HCT116 (cell line): Measurements from ENCODE around the gene IGF2BP3. TPM values are rescaled to one million over a fixed set of nuclear protein-coding genes. Genes with fewer than 3 reads are reported as not detected.

Experiments used
- CEBPB ChIP-seq: IDR thresholded peaks from 2 replicates; pipeline ENCODE4 v1.6.1; 2012; ENCODE audit warnings: low read depth
- REST ChIP-seq: IDR thresholded peaks from 2 replicates; pipeline ENCODE4 v1.6.1; 2012; ENCODE audit warnings: low read depth
- total RNA-seq: library from RNA; stranded (reverse); gene quantifications from one replicate; pipeline ENCODE4 v1.2.1, GENCODE V29; 2021; ENCODE audit not compliant: unreplicated experiment
- TF ChIP-seq, protein P1 (sequence below): IDR thresholded peaks from 2 replicates; pipeline ENCODE4 v1.6.1; 2012

Gene IGF2BP3
- total RNA-seq, 1 experiment from 2014 or later = 79.1 TPM

DNA sequence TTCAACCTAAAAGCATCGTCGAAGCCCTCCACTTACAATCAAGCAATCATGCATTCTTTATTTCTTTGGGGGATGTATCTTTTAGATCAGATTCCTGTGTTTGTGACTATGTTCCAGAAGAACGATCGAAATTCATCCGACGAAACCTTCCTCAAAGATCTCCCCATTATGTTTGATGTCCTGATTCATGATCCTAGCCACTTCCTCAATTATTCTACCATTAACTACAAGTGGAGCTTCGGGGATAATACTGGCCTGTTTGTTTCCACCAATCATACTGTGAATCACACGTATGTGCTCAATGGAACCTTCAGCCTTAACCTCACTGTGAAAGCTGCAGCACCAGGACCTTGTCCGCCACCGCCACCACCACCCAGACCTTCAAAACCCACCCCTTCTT is 209.9 kb downstream of the IGF2BP3 start (continued):
- TF ChIP-seq REST = no peak
- no peak for TF ChIP-seq CEBPB
- TF ChIP-seq, protein P1, sequence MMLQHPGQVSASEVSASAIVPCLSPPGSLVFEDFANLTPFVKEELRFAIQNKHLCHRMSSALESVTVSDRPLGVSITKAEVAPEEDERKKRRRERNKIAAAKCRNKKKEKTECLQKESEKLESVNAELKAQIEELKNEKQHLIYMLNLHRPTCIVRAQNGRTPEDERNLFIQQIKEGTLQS = no peak
- TF ChIP-seq, all 23 proteins: peak for 0

Other genes starting within 250 kb of the IGF2BP3 start
- gene GPNMB, start 223.7 kb downstream of the IGF2BP3 start, total RNA-seq = 2.8 TPM
- gene MALSU1, start 171.2 kb downstream of the IGF2BP3 start, total RNA-seq = 105 TPM
- gene TRA2A, start 61.5 kb upstream of the IGF2BP3 start, total RNA-seq = 122 TPM
- gene CCDC126, start 126.9 kb upstream of the IGF2BP3 start, total RNA-seq = 5.0 TPM
- gene FAM221A, start 209.7 kb upstream of the IGF2BP3 start, total RNA-seq = 2.2 TPM
- gene STK31, start 239.7 kb upstream of the IGF2BP3 start, total RNA-seq = not detected